ENCODE results near the gene UST.
"Not testable (repeated sequence)": the region's sequence is repeated elsewhere in the genome, so short reads cannot be mapped to it uniquely, and the experiment has no call there.

UST gene

GRCh38 chr6:148765898-148766808 is 19.3 kb downstream of the UST start:
- DNase-seq (ENCODE audit: low read depth), result no peak

- DNase-seq (ENCODE audit: low read depth), result no peak
These were observed 21.9 kb downstream of the UST start for GRCh38 chr6:148768646-148769270.

GRCh38 chr6:148769304-148769968 is 22.6 kb downstream of the UST start:
- no peak for DNase-seq (ENCODE audit: low read depth)

- no peak for DNase-seq (ENCODE audit: low read depth)
These were observed 23.8 kb downstream of the UST start for GRCh38 chr6:148770408-148771211.

GRCh38 chr6:148771212-148771601 is 24.4 kb downstream of the UST start:
- no peak for DNase-seq (ENCODE audit: low read depth)

GRCh38 chr6:148771896-148772554 is 25.2 kb downstream of the UST start:
- no peak for DNase-seq (ENCODE audit: low read depth)

GRCh38 chr6:148775161-148775560 is 28.3 kb downstream of the UST start:
- DNase-seq (ENCODE audit: low read depth), result no peak

- DNase-seq (ENCODE audit: low read depth), result no peak
These were observed 29.8 kb downstream of the UST start for GRCh38 chr6:148776321-148777308.

- DNase-seq (ENCODE audit: low read depth), result no peak
These were observed 32.3 kb downstream of the UST start for GRCh38 chr6:148779142-148779562.

GRCh38 chr6:148780423-148780822 is 33.6 kb downstream of the UST start:
- DNase-seq (ENCODE audit: low read depth), result not testable (repeated sequence)

- no peak for DNase-seq (ENCODE audit: low read depth)
These were observed 34.1 kb downstream of the UST start for GRCh38 chr6:148780918-148781436.

GRCh38 chr6:148789948-148790347 is 43.1 kb downstream of the UST start:
- DNase-seq (ENCODE audit: low read depth), result no peak

GRCh38 chr6:148790404-148790803 is 43.6 kb downstream of the UST start:
- no peak for DNase-seq (ENCODE audit: low read depth)

GRCh38 chr6:148790817-148791216 is 44.0 kb downstream of the UST start:
- no peak for DNase-seq (ENCODE audit: low read depth)

GRCh38 chr6:148791372-148791771 is 44.5 kb downstream of the UST start:
- no peak for DNase-seq (ENCODE audit: low read depth)

- no peak for DNase-seq (ENCODE audit: low read depth)
These were observed 46.9 kb downstream of the UST start for GRCh38 chr6:148793721-148794120.

GRCh38 chr6:148794797-148795196 is 48.0 kb downstream of the UST start:
- DNase-seq (ENCODE audit: low read depth), result no peak

GRCh38 chr6:148795563-148795962 is 48.7 kb downstream of the UST start:
- no peak for DNase-seq (ENCODE audit: low read depth)

- DNase-seq (ENCODE audit: low read depth), result no peak
These were observed 52.8 kb downstream of the UST start for GRCh38 chr6:148799647-148800046.

- DNase-seq (ENCODE audit: low read depth), result no peak
These were observed 53.7 kb downstream of the UST start for GRCh38 chr6:148800536-148800935.
